Thymus (tissue), 11 donors: ENCODE results near the gene TEX12. TPM values are rescaled to one million over a fixed set of nuclear protein-coding genes. Genes with fewer than 3 reads are reported as not detected.

Experiments
- DNase-seq, 9 donors: peaks; one replicate each; pipeline ENCODE4 v3.0.0-alpha.2; 2013; ENCODE audit warnings: low spot score in 9 of 9, low read depth in 6 of 9, missing footprints in 1 of 9
- H3K27ac ChIP-seq, 2 donors: one replicate each; pipeline ENCODE4 v1.5.1; 2013; ENCODE audit warnings: control low read depth in 1 of 2, low read depth in 1 of 2, low read length in 1 of 2, mild to moderate bottlenecking in 1 of 2, moderate library complexity in 1 of 2
- H3K27me3 ChIP-seq, 2 donors: one replicate each; pipeline ENCODE4 v1.5.1; 2013; ENCODE audit warnings: low read length in 1 of 2; ENCODE audit not compliant: control insufficient read depth in 2 of 2, insufficient read depth in 1 of 2
- H3K36me3 ChIP-seq, 2 donors: one replicate each; pipeline ENCODE4 v1.5.1; 2013; ENCODE audit warnings: low read length in 1 of 2, mild to moderate bottlenecking in 1 of 2, moderate library complexity in 1 of 2; ENCODE audit not compliant: control insufficient read depth in 2 of 2, insufficient read depth in 2 of 2
- H3K4me1 ChIP-seq, 2 donors: one replicate each; pipeline ENCODE4 v1.5.1; 2013; ENCODE audit warnings: low read length in 2 of 2; ENCODE audit not compliant: control insufficient read depth in 2 of 2, insufficient read depth in 2 of 2
- H3K4me3 ChIP-seq, 2 donors: one replicate each; pipeline ENCODE4 v1.5.1; 2013; ENCODE audit warnings: low read length in 2 of 2, control low read depth in 1 of 2, mild to moderate bottlenecking in 1 of 2
- H3K9me3 ChIP-seq, 2 donors: one replicate each; pipeline ENCODE4 v1.5.1; 2013; ENCODE audit warnings: low read length in 1 of 2, mild to moderate bottlenecking in 1 of 2; ENCODE audit not compliant: control insufficient read depth in 2 of 2, insufficient read depth in 1 of 2
- WGBS: extraction: QIAGEN DNeasy Blood & Tissue Kit; methylation state at CpG from one replicate; pipeline ENCODE4 v1.1.7; 2013; 5-methylcytosine and 5-hydroxymethylcytosine counted together
- polyA plus RNA-seq: library from polyadenylated mRNA; stranded (reverse); fragments of 200-250 nt; gene quantifications from one replicate; pipeline ENCODE4 v1.2.3, GENCODE V29; 2013
- total RNA-seq: library from RNA; stranded (reverse); fragments of 120-200 nt; gene quantifications from one replicate; pipeline ENCODE4 v1.2.4, GENCODE V29; 2013
- donor health status: healthy.

Gene TEX12
- total and polyA plus RNA-seq, 2 donors: 0.09 to 0.37 TPM

DNA sequence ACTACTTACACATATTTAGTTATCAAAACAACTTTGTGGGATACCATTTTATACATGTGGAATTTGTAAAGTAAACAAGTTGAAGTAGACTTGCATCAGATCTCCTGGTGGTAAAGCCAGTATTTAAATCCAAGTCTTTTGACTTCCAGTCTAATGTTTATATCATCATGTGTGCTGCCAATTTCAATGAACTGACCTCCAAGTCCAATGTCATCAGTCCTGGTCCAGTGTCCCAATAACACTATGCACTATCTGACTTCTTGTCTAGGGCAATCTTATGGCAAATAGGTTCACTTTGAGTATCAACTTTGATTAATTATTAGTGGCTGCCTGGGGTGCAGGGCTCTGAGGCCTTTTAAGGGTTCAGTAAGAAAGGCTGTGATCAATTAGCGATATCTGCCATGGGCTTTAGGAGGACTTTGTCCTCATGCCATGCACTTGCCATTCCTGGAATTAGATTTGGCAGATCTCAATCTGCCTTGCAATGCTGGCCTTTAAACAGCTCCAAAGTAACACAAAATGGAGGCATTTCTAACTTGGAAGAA, 49.5 kb downstream of the TEX12 start:
- Histone ChIP-seq H3K27ac (no peak overlapping the region), H3K4me1 (no peaks in the 10 kb centered on the region), H3K4me3 (no peak overlapping the region), H3K27me3 (no peaks in the 10 kb centered on the region), H3K36me3 (no peaks in the 10 kb centered on the region), H3K9me3 (no peaks in the 10 kb centered on the region)
- WGBS: 95% methylated on average over 1 of the region's 1 CpG
- DNase-seq: no peak

DNA sequence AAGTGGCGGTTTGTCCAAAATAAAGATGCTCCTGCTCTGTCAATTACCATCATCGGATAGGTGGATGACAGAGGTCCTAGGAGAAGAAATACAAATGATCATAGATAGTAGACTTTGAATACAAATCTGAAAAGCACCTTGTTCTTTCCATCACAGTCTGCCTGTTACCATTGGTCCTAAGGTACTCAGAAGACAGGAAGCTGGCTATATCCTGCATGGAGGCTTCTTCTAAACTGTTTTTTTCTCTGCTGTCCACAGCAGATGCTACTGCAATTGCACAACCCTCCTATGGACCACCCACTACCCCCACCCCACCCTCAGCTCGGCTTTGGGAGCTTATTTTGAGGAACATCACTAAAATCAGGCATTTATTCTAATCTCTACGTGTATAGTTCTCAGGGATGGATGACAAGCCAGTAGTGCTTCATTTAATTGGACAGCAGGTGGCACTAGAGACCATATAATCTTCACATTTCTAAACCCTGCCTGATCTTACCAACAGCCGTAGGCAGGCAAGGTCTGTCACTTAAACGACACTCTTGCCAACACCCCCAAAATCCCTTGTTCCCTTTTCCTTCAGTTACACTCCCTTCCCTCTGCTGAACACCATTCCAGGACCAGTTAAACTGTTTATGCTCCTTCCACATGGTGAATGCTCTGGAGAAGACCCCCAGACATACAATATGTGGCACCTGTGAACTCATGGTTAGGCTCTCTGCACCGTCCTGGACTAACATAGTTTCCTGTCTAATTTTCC, 52.5 kb downstream of the TEX12 start:
- H3K9me3 ChIP-seq: no peaks in the 10 kb centered on the region
- H3K27me3 ChIP-seq: no peaks in the 10 kb centered on the region
- WGBS: 41% methylated on average over 7 of the region's 7 CpGs
- no peaks in the 10 kb centered on the region for H3K36me3 ChIP-seq
- peak; percentile 45 to 90 (median 81) for DNase-seq
- H3K4me1 ChIP-seq: no peaks in the 10 kb centered on the region
- H3K4me3 ChIP-seq: no peak overlapping the region
- no peak overlapping the region for H3K27ac ChIP-seq

- Histone ChIP-seq H3K4me3 (no peak overlapping the region), H3K36me3 (no peaks in the 10 kb centered on the region), H3K9me3 (no peaks in the 10 kb centered on the region), H3K27ac (no peak overlapping the region), H3K4me1 (peaks cover 0 to 3% of the 10 kb centered on the region in 2 donors), H3K27me3 (no peaks in the 10 kb centered on the region)
- 90% methylated on average over 3 of the region's 3 CpGs for WGBS
- DNase-seq: no peak
These were observed 54.2 kb downstream of the TEX12 start for GRCh38 chr11:112221274-112221835.

Other genes with a start within 250 kb of the TEX12 start
- 1.3 TPM for gene C11orf52, start 248.5 kb upstream of the TEX12 start, total RNA-seq
- 3.6 TPM for gene C11orf52, start 248.5 kb upstream of the TEX12 start, polyA plus RNA-seq
- gene DIXDC1, start 230.0 kb upstream of the TEX12 start, total RNA-seq: 2.8 TPM
- gene DIXDC1, start 230.0 kb upstream of the TEX12 start, polyA plus RNA-seq: 2.8 TPM
- gene DLAT, start 142.0 kb upstream of the TEX12 start, total RNA-seq: 28.8 TPM
- 13.3 TPM for gene DLAT, start 142.0 kb upstream of the TEX12 start, polyA plus RNA-seq
- gene PIH1D2, start 93.4 kb upstream of the TEX12 start, total RNA-seq: 1.6 TPM
- 1.4 TPM for gene PIH1D2, start 93.4 kb upstream of the TEX12 start, polyA plus RNA-seq
- 27.0 TPM for gene NKAPD1, start 93.1 kb upstream of the TEX12 start, total RNA-seq
- 23.3 TPM for gene NKAPD1, start 93.1 kb upstream of the TEX12 start, polyA plus RNA-seq
- 105 TPM for gene TIMM8B, start 80.6 kb upstream of the TEX12 start, total RNA-seq
- gene TIMM8B, start 80.6 kb upstream of the TEX12 start, polyA plus RNA-seq: 81.6 TPM
- 95.1 TPM for gene SDHD, start 80.5 kb upstream of the TEX12 start, total RNA-seq
- 132 TPM for gene SDHD, start 80.5 kb upstream of the TEX12 start, polyA plus RNA-seq
- gene IL18, start 3.3 kb upstream of the TEX12 start, total RNA-seq: 7.3 TPM
- 22.4 TPM for gene IL18, start 3.3 kb upstream of the TEX12 start, polyA plus RNA-seq
- 1.4 TPM for gene BCO2, start 8.1 kb downstream of the TEX12 start, total RNA-seq
- 5.5 TPM for gene BCO2, start 8.1 kb downstream of the TEX12 start, polyA plus RNA-seq
- gene PTS, start 59.1 kb downstream of the TEX12 start, total RNA-seq: 18.7 TPM
- gene PTS, start 59.1 kb downstream of the TEX12 start, polyA plus RNA-seq: 42.4 TPM
- 0.09 TPM for gene PLET1, start 93.5 kb downstream of the TEX12 start, total RNA-seq
- 0.23 TPM for gene PLET1, start 93.5 kb downstream of the TEX12 start, polyA plus RNA-seq